B cell (primary cell): ENCODE results near the gene NPW.

Experiments used
- EZH2 ChIP-seq: IDR thresholded peaks from 2 replicates; pipeline ENCODE4 v1.6.1; 2012; ENCODE audit warnings: borderline replicate concordance, low read depth, mild to moderate bottlenecking, moderate library complexity, low read length; ENCODE audit not compliant: insufficient read depth, poor library complexity, severe bottlenecking
- TF ChIP-seq, protein P1 (sequence below): fragments of 200-600 bp; IDR thresholded peaks from one replicate; pipeline ENCODE4 v1.8.0; 2022; ENCODE audit warnings: antibody characterized with exemption, mild to moderate bottlenecking

DNA sequence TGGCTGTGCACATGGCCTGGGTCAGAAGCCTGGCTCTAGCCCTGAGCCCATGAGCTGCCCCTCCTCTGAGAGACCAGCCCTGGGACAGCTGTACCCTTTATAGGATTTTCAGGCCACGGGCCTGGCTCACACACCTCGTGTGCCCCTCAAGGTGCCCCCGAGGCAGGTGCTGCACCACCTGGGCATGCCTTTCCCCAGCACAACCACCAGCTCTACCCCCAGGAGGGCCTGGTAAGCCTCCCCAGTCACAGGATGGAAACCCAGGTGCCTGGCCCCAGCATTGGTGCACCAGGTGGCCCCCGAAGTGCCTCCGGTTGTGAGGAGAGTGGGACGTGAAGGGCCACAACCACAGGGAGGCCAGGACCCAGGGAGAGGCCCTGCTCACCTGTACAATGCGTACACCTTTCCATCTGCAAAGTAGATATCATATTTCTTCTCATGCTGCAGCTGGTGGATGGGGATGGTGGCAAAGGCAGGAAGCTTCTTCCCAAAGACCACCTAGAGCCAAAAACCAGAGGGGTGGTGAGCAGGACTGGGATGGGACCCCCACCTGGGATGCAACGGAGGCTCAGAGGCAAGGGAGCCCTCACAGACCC, 16.3 kb upstream of the NPW start:
- TF ChIP-seq, protein P1, sequence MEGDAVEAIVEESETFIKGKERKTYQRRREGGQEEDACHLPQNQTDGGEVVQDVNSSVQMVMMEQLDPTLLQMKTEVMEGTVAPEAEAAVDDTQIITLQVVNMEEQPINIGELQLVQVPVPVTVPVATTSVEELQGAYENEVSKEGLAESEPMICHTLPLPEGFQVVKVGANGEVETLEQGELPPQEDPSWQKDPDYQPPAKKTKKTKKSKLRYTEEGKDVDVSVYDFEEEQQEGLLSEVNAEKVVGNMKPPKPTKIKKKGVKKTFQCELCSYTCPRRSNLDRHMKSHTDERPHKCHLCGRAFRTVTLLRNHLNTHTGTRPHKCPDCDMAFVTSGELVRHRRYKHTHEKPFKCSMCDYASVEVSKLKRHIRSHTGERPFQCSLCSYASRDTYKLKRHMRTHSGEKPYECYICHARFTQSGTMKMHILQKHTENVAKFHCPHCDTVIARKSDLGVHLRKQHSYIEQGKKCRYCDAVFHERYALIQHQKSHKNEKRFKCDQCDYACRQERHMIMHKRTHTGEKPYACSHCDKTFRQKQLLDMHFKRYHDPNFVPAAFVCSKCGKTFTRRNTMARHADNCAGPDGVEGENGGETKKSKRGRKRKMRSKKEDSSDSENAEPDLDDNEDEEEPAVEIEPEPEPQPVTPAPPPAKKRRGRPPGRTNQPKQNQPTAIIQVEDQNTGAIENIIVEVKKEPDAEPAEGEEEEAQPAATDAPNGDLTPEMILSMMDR: no peak
- TF ChIP-seq EZH2: no peak
